GM23338 (cell line): ENCODE results near the gene CYP46A1. TPM values are rescaled to one million over a fixed set of nuclear protein-coding genes. Genes with fewer than 3 reads are reported as not detected.

Source experiments
- ATAC-seq: fragments of 200-7000 bp; cut with Tn5 transposase; 3 replicates; pipeline ENCODE4 v1.9.1; 2020
- DNase-seq: peaks from one replicate; pipeline ENCODE4 v3.0.0-alpha.2; 2015; ENCODE audit warnings: low spot score
- H2AFZ ChIP-seq: fragments of 200-600 bp; sonication (generic); 2 replicates; pipeline ENCODE4 v1.8.0; 2016; ENCODE audit warnings: antibody characterized with exemption, mild to moderate bottlenecking, moderate library complexity
- H3F3A ChIP-seq: fragments of 200-600 bp; sonication (generic); replicated peaks from 2 replicates; pipeline ENCODE4 v1.8.0; 2017; ENCODE audit warnings: antibody characterized with exemption, mixed run types, low read depth
- H3K27ac ChIP-seq: fragments of 200-600 bp; sonication (generic); 2 replicates; pipeline ENCODE4 v1.6.1; 2016; ENCODE audit warnings: low read depth
- H3K27me3 ChIP-seq: fragments of 200-600 bp; sonication (generic); 2 replicates; pipeline ENCODE4 v1.8.0; 2016; ENCODE audit warnings: mild to moderate bottlenecking, mixed run types, moderate library complexity; ENCODE audit not compliant: insufficient read depth
- H3K36me3 ChIP-seq: fragments of 200-600 bp; sonication (generic); 2 replicates; pipeline ENCODE4 v1.8.0; 2016; ENCODE audit warnings: mild to moderate bottlenecking; ENCODE audit not compliant: insufficient read depth
- H3K4me1 ChIP-seq: fragments of 200-600 bp; sonication (generic); 2 replicates; pipeline ENCODE4 v1.8.0; 2016; ENCODE audit warnings: mild to moderate bottlenecking, moderate library complexity; ENCODE audit not compliant: insufficient read depth
- H3K4me2 ChIP-seq: fragments of 200-600 bp; sonication (generic); 2 replicates; pipeline ENCODE4 v1.7.1; 2017; ENCODE audit warnings: mixed run types
- H3K4me3 ChIP-seq: fragments of 200-600 bp; sonication (generic); 2 replicates; pipeline ENCODE4 v1.6.1; 2016; ENCODE audit warnings: mixed run types
- H3K79me2 ChIP-seq: fragments of 200-600 bp; sonication (generic); replicated peaks from 2 replicates; pipeline ENCODE4 v1.8.0; 2017; ENCODE audit warnings: mild to moderate bottlenecking; ENCODE audit not compliant: insufficient read depth
- H3K9me2 ChIP-seq: fragments of 200-600 bp; sonication (generic); 2 replicates; pipeline ENCODE4 v1.8.0; 2017; ENCODE audit not compliant: insufficient read depth
- H4K20me1 ChIP-seq: fragments of 200-600 bp; sonication (generic); replicated peaks from 2 replicates; pipeline ENCODE4 v1.8.0; 2017; ENCODE audit warnings: mild to moderate bottlenecking; ENCODE audit not compliant: insufficient read depth
- H3K27ac Mint-ChIP-seq: 2 replicates; pipeline ENCODE4 v1.8.0; 2020; ENCODE audit warnings: inconsistent platforms, mild to moderate bottlenecking, moderate library complexity, mixed read lengths
- H3K27me3 Mint-ChIP-seq: 3 replicates; pipeline ENCODE4 v1.8.0; 2022; ENCODE audit warnings: low read depth, mild to moderate bottlenecking, moderate library complexity, mixed read lengths, inconsistent platforms; ENCODE audit not compliant: insufficient read depth, poor library complexity
- H3K36me3 Mint-ChIP-seq: 3 replicates; pipeline ENCODE4 v1.8.0; 2021; ENCODE audit warnings: low read depth, mild to moderate bottlenecking, inconsistent platforms, moderate library complexity, mixed read lengths
- H3K4me1 Mint-ChIP-seq: 3 replicates; pipeline ENCODE4 v1.8.0; 2020; ENCODE audit warnings: mild to moderate bottlenecking, inconsistent platforms, mixed read lengths
- H3K4me3 Mint-ChIP-seq: 3 replicates; pipeline ENCODE4 v1.8.0; 2021; ENCODE audit warnings: moderate library complexity, mild to moderate bottlenecking, inconsistent platforms, mixed read lengths
- H3K9me3 Mint-ChIP-seq: 3 replicates; pipeline ENCODE4 v1.8.0; 2020; ENCODE audit warnings: moderate library complexity, mild to moderate bottlenecking, inconsistent platforms, mixed read lengths
- CTCF ChIP-seq, 2 experiments: fragments of 200-600 bp in 1 of 2; sonication (generic) in 1 of 2; conservative IDR thresholded peaks; 2 replicates each; pipeline versions ENCODE4 v1.5.1 to v1.6.1; 2016 to 2017; ENCODE audit warnings: antibody characterized with exemption in 2 of 2, low read depth in 2 of 2, mild to moderate bottlenecking in 2 of 2, moderate library complexity in 1 of 2
- ETS1 ChIP-seq: IDR thresholded peaks from 2 replicates; pipeline ENCODE4 v1.6.1; 2016; ENCODE audit warnings: antibody characterized with exemption
- EZH2phosphoT487 ChIP-seq: fragments of 200-600 bp; sonication (generic); IDR thresholded peaks from one replicate; pipeline ENCODE4 v1.8.1; 2018; ENCODE audit warnings: antibody characterized with exemption; ENCODE audit not compliant: unreplicated experiment
- NANOG ChIP-seq: IDR thresholded peaks from 2 replicates; pipeline ENCODE4 v1.6.1; 2016; ENCODE audit warnings: antibody characterized with exemption, borderline replicate concordance
- STAT1 ChIP-seq: IDR thresholded peaks from one replicate; pipeline ENCODE4 v1.6.1; 2016; ENCODE audit warnings: antibody characterized with exemption; ENCODE audit not compliant: unreplicated experiment
- ZNF114 ChIP-seq: fragments of 250-450 bp; sonication (Bioruptor Pico); IDR thresholded peaks from 2 replicates; pipeline ENCODE4 v1.5.0; 2020; ENCODE audit warnings: mild to moderate bottlenecking, moderate library complexity
- polyA plus RNA-seq: library from polyadenylated mRNA; unstranded; fragments of >200 nt; fragmentation: Nextera tagmentation; extraction: Ambion mirVana; gene quantifications from 2 replicates; pipeline ENCODE4 v1.2.1, GENCODE V29; 2016
- total RNA-seq: library from RNA; depleted of rRNA; stranded (reverse); fragments of >200 nt; shearing (Covaris generic); gene quantifications from 2 replicates; pipeline ENCODE4 v1.2.3, GENCODE V29; 2014

The CYP46A1 gene
- total and polyA plus RNA-seq, 2 experiments from 2014 or later: 0.59 to 0.66 TPM

- Mint-ChIP-seq H3K4me1 (peaks cover 28% of the 10 kb centered on the region), H3K36me3 (no peaks in the 10 kb centered on the region), H3K9me3 (peaks cover 3% of the 10 kb centered on the region; the same call in 2 of the 3 replicates), H3K27me3 (peaks cover 6% of the 10 kb centered on the region), H3K27ac (no peak overlapping the region; the same call in none of the 2 replicates), H3K4me3 (no peak overlapping the region)
- DNase-seq (no peak), ATAC-seq (no peak)
- no peaks in the 10 kb centered on the region for H3K79me2 ChIP-seq
- H4K20me1 ChIP-seq: no peaks in the 10 kb centered on the region
- no peak overlapping the region for H3K4me2 ChIP-seq
- no peak overlapping the region for H3K27ac ChIP-seq
- TF ChIP-seq NANOG (no peak), ETS1 (no peak), EZH2phosphoT487 (no peak)
- H3K9me2 ChIP-seq: no peaks in the 10 kb centered on the region
- H3K27me3 ChIP-seq: no peaks in the 10 kb centered on the region
- H3K36me3 ChIP-seq: no peaks in the 10 kb centered on the region
- peaks cover 32% of the 10 kb centered on the region for H3K4me1 ChIP-seq
- H3K4me3 ChIP-seq: no peak overlapping the region
- peak overlapping the region; percentile 38; the same call in 1 of the 2 replicates for H2AFZ ChIP-seq
- no peaks in the 10 kb centered on the region for H3F3A ChIP-seq
Measured at GRCh38 chr14:99742509-99743487, 58.7 kb downstream of the CYP46A1 start.

- peak overlapping the region; percentile 58 for H3K4me2 ChIP-seq
- H4K20me1 ChIP-seq: no peaks in the 10 kb centered on the region
- ATAC-seq (peak; percentile 70), DNase-seq (peak; percentile 53)
- no peaks in the 10 kb centered on the region for H3K9me2 ChIP-seq
- H3K36me3 ChIP-seq: no peaks in the 10 kb centered on the region
- H3K27me3 ChIP-seq: no peaks in the 10 kb centered on the region
- no peaks in the 10 kb centered on the region for H3K79me2 ChIP-seq
- H3K4me1 ChIP-seq: peaks cover 32% of the 10 kb centered on the region
- Mint-ChIP-seq H3K4me1 (peaks cover 31% of the 10 kb centered on the region), H3K36me3 (no peaks in the 10 kb centered on the region), H3K4me3 (peak overlapping the region; percentile 34), H3K27ac (peak overlapping the region; percentile 61; the same call in 1 of the 2 replicates), H3K9me3 (peaks cover 3% of the 10 kb centered on the region; the same call in 1 of the 3 replicates), H3K27me3 (peaks cover 9% of the 10 kb centered on the region)
- TF ChIP-seq STAT1 (no peak), ZNF114 (no peak), CTCF (conservative IDR thresholded peaks at IDR 0.05; ENCODE audit: low read depth in 2 of 2) (peak in 1 of 2 experiments; percentile 67; a peak in 3 of 4 replicates)
- H3F3A ChIP-seq: no peaks in the 10 kb centered on the region
- H3K4me3 ChIP-seq: peak overlapping the region; percentile 33
- peak overlapping the region; percentile 57; the same call in 1 of the 2 replicates for H3K27ac ChIP-seq
- no peak overlapping the region for H2AFZ ChIP-seq
Measured at GRCh38 chr14:99744199-99744872, 60.2 kb downstream of the CYP46A1 start.
